K562 (cell line): Measurements from ENCODE around the gene C1RL. TPM values are rescaled to one million over a fixed set of nuclear protein-coding genes. Genes with fewer than 3 reads are reported as not detected.

ENCODE experiments used
- ARNT ChIP-seq, 2 experiments: fragments of 450-650 bp; IDR thresholded peaks; 2 replicates each; pipeline ENCODE4 v1.6.1; 2016; ENCODE audit warnings: mild to moderate bottlenecking in 1 of 2
- EP400 ChIP-seq: fragments of 450-650 bp; IDR thresholded peaks from 2 replicates; pipeline ENCODE4 v1.6.1; 2017; ENCODE audit warnings: antibody characterized with exemption, mild to moderate bottlenecking, moderate library complexity
- FOXK2 ChIP-seq, 2 experiments: fragments of 450-650 bp; IDR thresholded peaks in 1 of 2; conservative IDR thresholded peaks in 1 of 2; 2 replicates each; pipeline ENCODE4 v1.6.1; 2016; ENCODE audit warnings: low read depth in 2 of 2, mild to moderate bottlenecking in 1 of 2
- ILK ChIP-seq: fragments of 450-650 bp; IDR thresholded peaks from 2 replicates; pipeline ENCODE4 v1.6.1; 2016; ENCODE audit warnings: missing genetic modification characterization, low read depth, mild to moderate bottlenecking, missing compliant biosample characterization, moderate library complexity, borderline replicate concordance
- MTA1 ChIP-seq: fragments of 450-650 bp; IDR thresholded peaks from 2 replicates; pipeline ENCODE4 v1.6.1; 2017; ENCODE audit warnings: borderline replicate concordance
- MXI1 ChIP-seq: IDR thresholded peaks from 2 replicates; pipeline ENCODE4 v1.6.1; 2011; ENCODE audit warnings: low read depth, mild to moderate bottlenecking, improper control_type of control experiment, low read length
- NCOA1 ChIP-seq: fragments of 450-650 bp; IDR thresholded peaks from 2 replicates; pipeline ENCODE4 v1.6.1; 2016; ENCODE audit warnings: low read depth
- NELFE ChIP-seq: IDR thresholded peaks from 2 replicates; pipeline ENCODE4 v1.6.1; 2011; ENCODE audit warnings: mild to moderate bottlenecking; ENCODE audit not compliant: insufficient read depth, insufficient read length
- PHF21A ChIP-seq: fragments of 450-650 bp; IDR thresholded peaks from 2 replicates; pipeline ENCODE4 v1.6.1; 2017; ENCODE audit warnings: low read depth, borderline replicate concordance
- POLR2B ChIP-seq: fragments of 450-650 bp; IDR thresholded peaks from 2 replicates; pipeline ENCODE4 v1.6.1; 2018; ENCODE audit warnings: low read depth; ENCODE audit not compliant: partially characterized antibody
- YBX1 ChIP-seq: fragments of 450-650 bp; IDR thresholded peaks from 2 replicates; pipeline ENCODE4 v1.7.1; 2016; ENCODE audit warnings: mild to moderate bottlenecking
- YY1 ChIP-seq, 3 experiments: IDR thresholded peaks; 2 replicates each; pipeline ENCODE4 v1.6.1; 2011; ENCODE audit warnings: low read length in 2 of 3, mild to moderate bottlenecking in 2 of 3, moderate library complexity in 2 of 3, borderline replicate concordance in 1 of 3, control low read depth in 1 of 3, low read depth in 1 of 3; ENCODE audit not compliant: insufficient read depth in 3 of 3, insufficient replicate concordance in 2 of 3, control insufficient read depth in 1 of 3, insufficient read length in 1 of 3; ENCODE audit errors: extremely low read depth in 1 of 3
- polyA plus RNA-seq, 8 experiments: library from polyadenylated mRNA; depleted of rRNA in 4 of 8; stranded (reverse) in 5 of 8; unstranded in 3 of 8; fragments of >200 nt; fragmentation: Nextera tagmentation in 2 of 8; fragmentation: Illumina TruSeq in 1 of 8; extraction: Ambion mirVana in 2 of 8; extraction: Trizol in 1 of 8; gene quantifications; 2 replicates each; pipeline versions ENCODE4 v1.2.1 to v1.2.3, GENCODE V29; 2011 to 2014; ENCODE audit warnings: inconsistent platforms in 1 of 8, missing spikeins in 1 of 8
- total RNA-seq, 7 experiments: library from RNA; depleted of rRNA in 6 of 7; stranded (reverse); fragments of >200 nt in 6 of 7; fragmentation: Illumina TruSeq in 2 of 7; extraction: Trizol in 2 of 7; gene quantifications; 2 replicates each; pipeline versions ENCODE4 v1.2.1 to v1.2.3, GENCODE V29; 2011 to 2021; ENCODE audit warnings: low replicate concordance in 1 of 7
- TF ChIP-seq, protein P1 (sequence below), 2 experiments: IDR thresholded peaks; 2 replicates each; pipeline ENCODE4 v1.6.1; 2012; ENCODE audit warnings: improper control_type of control experiment in 2 of 2, low read depth in 2 of 2, low read length in 2 of 2, borderline replicate concordance in 1 of 2
- TF ChIP-seq, protein P2 (sequence below): fragments of 250-450 bp; sonication (Bioruptor Pico); IDR thresholded peaks from 2 replicates; pipeline ENCODE4 v1.5.1; 2021; ENCODE audit warnings: mild to moderate bottlenecking
- TF ChIP-seq, protein P3 (sequence below): fragments of 450-650 bp; IDR thresholded peaks from 2 replicates; pipeline ENCODE4 v1.6.1; 2016
- TF ChIP-seq, protein P4 (sequence below): fragments of 150-350 bp; conservative IDR thresholded peaks from 2 replicates; pipeline ENCODE4 v1.6.1; 2014; ENCODE audit warnings: low read length

The C1RL gene
- total and polyA plus RNA-seq, 9 of the 15 experiments (the other 6 are each of a cell fraction or from before 2014, with no cell fraction given) = 1.4 to 10.7 (median 8.0) TPM

DNA sequence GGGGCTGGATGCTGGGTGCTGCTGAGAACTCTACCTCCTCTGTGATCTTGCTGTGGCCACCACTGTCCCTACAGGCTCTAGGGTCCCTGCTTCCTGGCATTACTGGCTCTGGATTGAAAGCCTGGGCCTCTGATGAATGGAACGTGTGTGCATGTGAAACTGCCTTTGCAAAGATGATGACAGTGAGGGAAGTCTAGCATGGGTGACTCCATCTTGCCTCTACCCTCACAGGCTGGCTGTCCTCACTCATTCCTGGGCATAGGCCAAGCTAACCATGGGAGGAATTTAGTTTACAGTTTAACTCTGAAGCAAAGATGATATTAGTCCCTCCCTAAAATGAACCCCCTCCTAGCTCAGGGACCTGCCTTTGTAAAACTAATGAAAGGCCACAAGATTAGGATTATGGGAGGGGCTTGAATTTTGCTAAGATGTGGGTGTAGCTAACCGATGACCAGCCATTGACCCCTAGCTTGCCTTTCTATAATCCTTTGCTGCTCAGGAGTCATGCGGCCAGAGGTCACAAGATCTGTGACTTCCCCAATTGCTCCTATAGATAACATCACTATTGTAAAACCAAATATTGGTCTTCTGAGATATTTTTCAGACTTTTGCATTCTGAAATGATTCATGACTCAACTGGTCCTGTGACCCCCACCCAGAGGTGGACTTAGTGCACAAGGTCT lies 50.7 kb downstream of the C1RL start (continued):
- TF ChIP-seq MTA1 (no peak), FOXK2 (conservative IDR thresholded peaks at IDR 0.05 in 1 of 2, IDR thresholded peaks at IDR 0.05 in 1 of 2; ENCODE audit: low read depth in 2 of 2) (no peak), POLR2B (no peak), ILK (no peak), NELFE (no peak), PHF21A (no peak), NCOA1 (no peak), YBX1 (no peak), MXI1 (no peak), YY1 (IDR thresholded peaks at IDR 0.05; ENCODE audit: borderline replicate concordance in 1 of 3, control insufficient read depth in 1 of 3, extremely low read depth in 1 of 3, insufficient read depth in 3 of 3, insufficient read length in 1 of 3, insufficient replicate concordance in 2 of 3, low read depth in 1 of 3, low read length in 2 of 3) (no peak), ARNT (IDR thresholded peaks at IDR 0.05) (no peak), EP400 (no peak)
- TF ChIP-seq, protein P1, sequence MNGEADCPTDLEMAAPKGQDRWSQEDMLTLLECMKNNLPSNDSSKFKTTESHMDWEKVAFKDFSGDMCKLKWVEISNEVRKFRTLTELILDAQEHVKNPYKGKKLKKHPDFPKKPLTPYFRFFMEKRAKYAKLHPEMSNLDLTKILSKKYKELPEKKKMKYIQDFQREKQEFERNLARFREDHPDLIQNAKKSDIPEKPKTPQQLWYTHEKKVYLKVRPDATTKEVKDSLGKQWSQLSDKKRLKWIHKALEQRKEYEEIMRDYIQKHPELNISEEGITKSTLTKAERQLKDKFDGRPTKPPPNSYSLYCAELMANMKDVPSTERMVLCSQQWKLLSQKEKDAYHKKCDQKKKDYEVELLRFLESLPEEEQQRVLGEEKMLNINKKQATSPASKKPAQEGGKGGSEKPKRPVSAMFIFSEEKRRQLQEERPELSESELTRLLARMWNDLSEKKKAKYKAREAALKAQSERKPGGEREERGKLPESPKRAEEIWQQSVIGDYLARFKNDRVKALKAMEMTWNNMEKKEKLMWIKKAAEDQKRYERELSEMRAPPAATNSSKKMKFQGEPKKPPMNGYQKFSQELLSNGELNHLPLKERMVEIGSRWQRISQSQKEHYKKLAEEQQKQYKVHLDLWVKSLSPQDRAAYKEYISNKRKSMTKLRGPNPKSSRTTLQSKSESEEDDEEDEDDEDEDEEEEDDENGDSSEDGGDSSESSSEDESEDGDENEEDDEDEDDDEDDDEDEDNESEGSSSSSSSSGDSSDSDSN (IDR thresholded peaks at IDR 0.05; ENCODE audit: borderline replicate concordance in 1 of 2, low read depth in 2 of 2, low read length in 2 of 2) = no peak
- TF ChIP-seq, protein P2, sequence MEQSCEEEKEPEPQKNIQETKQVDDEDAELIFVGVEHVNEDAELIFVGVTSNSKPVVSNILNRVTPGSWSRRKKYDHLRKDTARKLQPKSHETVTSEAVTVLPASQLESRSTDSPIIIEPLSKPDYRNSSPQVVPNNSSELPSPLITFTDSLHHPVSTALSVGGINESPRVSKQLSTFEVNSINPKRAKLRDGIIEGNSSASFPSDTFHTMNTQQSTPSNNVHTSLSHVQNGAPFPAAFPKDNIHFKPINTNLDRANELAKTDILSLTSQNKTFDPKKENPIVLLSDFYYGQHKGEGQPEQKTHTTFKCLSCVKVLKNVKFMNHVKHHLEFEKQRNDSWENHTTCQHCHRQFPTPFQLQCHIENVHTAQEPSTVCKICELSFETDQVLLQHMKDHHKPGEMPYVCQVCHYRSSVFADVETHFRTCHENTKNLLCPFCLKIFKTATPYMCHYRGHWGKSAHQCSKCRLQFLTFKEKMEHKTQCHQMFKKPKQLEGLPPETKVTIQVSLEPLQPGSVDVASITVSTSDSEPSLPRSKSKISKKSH (CRISPR knock-in tag) = no peak
- TF ChIP-seq, protein P3, sequence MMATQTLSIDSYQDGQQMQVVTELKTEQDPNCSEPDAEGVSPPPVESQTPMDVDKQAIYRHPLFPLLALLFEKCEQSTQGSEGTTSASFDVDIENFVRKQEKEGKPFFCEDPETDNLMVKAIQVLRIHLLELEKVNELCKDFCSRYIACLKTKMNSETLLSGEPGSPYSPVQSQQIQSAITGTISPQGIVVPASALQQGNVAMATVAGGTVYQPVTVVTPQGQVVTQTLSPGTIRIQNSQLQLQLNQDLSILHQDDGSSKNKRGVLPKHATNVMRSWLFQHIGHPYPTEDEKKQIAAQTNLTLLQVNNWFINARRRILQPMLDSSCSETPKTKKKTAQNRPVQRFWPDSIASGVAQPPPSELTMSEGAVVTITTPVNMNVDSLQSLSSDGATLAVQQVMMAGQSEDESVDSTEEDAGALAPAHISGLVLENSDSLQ = no peak
- TF ChIP-seq, protein P4, sequence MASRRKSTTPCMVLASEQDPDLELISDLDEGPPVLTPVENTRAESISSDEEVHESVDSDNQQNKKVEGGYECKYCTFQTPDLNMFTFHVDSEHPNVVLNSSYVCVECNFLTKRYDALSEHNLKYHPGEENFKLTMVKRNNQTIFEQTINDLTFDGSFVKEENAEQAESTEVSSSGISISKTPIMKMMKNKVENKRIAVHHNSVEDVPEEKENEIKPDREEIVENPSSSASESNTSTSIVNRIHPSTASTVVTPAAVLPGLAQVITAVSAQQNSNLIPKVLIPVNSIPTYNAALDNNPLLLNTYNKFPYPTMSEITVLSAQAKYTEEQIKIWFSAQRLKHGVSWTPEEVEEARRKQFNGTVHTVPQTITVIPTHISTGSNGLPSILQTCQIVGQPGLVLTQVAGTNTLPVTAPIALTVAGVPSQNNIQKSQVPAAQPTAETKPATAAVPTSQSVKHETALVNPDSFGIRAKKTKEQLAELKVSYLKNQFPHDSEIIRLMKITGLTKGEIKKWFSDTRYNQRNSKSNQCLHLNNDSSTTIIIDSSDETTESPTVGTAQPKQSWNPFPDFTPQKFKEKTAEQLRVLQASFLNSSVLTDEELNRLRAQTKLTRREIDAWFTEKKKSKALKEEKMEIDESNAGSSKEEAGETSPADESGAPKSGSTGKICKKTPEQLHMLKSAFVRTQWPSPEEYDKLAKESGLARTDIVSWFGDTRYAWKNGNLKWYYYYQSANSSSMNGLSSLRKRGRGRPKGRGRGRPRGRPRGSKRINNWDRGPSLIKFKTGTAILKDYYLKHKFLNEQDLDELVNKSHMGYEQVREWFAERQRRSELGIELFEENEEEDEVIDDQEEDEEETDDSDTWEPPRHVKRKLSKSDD = no peak
